ENCODE results near the gene MANBA.
"Not testable (repeated sequence)": the region's sequence is repeated elsewhere in the genome, so short reads cannot be mapped to it uniquely, and the experiment has no call there.

The MANBA gene

DNA sequence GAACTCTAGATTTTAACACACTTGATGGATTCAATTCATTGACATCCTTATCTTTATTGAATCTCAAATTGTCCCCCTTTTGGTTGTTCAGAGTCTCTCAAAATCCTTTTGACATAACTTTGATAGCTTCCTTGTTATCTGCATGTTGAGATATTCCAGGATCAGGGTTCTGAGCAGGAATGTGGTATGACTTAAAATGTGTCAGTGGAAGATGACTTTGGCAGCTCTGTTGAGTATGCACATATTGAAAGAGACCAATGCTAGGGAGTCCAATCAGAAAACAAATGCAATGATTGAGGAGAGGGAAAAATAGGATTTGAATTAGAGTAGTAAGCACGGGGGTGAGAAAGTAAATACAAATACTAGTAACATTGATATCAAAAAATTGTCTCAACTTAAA is 93.8 kb downstream of the MANBA start:
- no peak for DNase-seq

DNA sequence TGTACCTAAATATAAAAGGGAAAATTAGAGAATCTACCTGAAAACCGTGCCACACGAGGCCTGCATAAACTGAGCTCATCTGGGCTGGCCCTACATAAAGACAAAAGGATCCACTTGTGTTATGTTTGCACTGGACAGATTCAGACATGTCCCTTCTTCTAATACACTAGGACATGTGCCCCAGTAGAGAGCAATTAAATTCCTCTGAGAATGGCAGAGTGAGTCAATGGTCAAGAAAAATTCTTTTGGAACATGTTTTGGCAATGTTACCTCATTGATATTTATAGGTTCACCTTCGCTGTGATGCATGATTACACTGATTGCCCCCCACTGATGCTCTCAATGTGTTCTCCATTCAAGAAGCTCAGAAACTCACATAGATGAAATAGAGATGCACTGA is 95.2 kb downstream of the MANBA start:
- DNase-seq = no peak

DNA sequence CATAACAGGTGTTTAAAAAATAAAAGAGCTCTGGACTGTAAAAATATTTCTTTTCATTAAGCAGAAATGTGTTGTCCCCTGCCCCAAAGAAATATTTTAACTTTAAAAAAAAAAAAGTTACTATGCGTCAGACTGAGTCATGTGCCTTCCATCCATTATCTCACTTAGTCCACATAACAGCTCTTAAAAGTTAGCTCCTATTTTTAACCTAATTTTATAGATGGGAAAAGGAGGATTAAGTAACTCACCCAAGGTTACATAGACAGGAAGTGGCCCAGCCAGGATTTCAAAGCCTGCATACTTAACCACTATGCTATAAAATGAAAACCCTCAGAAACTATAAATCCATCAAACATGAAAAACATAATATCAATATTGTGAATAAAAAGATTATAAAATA is 97.7 kb downstream of the MANBA start:
- DNase-seq = no peak

DNA sequence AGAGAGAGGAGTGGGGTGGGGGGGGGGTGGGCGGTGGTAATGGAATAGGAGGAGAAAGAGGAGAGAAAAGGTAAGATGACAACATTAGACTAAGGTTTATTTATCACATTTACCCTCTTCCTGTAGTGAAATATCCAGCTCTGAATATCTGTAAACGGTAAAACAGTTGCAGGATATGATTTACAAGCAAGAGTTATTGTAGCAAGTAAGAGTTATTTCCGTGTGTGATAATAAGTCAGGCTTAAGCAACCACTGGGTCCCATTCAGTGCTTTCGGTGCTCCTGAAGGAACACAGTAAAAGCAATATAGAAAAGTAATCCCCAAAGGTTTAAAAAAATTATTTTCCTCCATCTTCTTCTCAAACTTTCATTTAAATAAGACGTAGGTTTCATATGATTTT is 103.6 kb downstream of the MANBA start:
- no peak for DNase-seq

DNA sequence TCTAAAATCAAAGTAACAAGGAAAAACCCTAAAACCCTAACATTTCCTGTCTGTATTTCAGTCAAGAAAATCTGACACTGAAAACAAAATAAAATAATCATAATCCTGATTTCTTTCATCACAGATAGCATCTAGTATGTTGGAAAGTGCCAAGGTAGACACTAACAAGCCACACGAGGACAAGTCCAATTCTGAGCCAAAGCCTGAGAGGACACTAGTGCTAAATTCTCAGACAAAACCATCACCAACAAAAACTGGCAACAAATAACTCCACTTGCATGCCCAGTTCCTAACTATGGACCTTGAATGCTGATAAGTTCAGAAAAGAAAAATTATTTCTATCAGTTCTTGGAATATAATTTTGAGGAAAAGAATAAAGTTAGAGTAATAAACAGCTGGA is 113.7 kb downstream of the MANBA start:
- DNase-seq = no peak

DNA sequence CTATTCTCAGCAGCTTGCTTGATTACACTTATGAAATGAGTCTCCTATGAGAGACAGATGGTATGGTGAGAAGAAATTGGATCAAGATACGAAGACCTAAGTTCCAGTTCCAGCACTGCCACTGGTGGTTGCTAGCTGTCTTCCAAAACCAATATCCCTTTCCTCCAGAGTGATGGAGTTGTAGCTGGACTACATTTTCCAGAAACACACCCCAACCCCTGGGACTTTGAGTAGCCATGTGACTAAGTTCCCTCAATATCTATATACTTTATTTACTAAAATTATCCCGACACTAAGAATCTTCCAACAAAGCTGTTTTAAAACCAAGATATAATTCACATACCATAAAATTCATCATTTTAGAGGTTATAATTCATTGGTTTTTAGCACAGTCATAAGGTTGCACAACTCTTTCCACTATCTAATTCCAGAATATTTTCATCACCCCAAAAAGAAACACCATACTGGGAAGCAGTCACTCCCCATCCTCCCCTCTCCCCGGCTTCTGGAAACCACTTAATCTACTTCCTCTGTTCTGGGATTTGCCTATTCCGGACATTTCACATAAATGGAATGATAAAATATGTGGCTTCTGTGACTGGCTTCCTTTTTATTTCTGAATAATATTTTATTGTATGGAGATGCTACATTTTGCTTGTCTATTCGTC is 118.0 kb downstream of the MANBA start:
- DNase-seq = no peak

DNA sequence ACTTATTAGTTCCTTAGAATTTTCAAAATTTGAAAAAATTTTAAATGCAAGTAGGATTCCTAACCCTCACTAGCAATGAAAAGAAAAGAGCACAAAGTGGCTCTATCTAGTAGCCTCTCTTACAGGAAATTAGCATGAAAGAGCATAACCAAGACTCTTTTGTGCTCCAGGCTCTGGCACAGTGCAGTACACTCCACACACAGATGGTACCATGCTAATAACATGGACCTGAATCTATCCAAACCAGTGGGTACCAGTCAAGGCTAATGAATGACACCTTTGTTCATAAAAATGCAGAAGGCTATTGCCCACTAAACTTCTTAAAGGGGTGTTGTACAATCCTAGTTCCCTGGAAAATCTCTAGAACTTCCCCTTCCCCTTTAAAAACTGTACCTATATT is 119.0 kb downstream of the MANBA start:
- no peak for DNase-seq

DNA sequence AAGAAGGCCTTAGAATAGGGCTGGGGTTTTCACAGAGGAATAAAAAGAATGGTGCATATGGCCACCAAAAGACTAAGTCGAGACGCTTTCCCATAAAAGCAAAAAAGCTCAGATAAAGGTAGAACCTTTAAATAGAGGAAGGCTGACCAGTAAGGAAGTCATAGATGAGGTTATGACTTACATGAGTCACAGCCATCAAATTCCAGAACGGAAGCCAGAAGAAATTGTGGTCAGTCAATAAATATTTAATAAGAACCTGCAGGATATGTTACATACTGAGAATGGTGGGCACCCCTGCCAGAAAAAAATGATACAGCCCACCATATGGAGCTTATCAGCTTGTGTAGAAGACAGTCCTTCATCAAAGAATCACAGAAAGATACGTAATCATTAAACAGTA is 120.1 kb downstream of the MANBA start:
- no peak for DNase-seq

DNA sequence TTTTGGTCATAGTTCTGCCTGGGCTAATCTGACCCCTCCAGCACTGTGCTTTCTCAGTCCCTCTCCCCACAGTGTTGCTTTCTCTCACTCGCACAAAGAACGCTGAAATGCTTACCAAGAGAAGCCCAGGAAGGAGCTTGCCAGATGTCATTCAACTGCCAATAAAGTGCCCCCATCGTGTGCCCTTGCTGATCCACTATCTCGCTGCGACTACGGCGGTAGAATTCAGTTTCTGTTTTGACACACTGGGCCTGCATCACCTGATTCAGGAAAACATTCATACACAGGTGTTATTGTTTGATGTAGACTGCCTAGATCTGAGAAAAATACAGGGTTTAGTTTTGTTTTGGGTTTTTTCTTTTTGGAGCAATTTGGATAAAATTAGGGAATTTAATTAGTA is 121.2 kb downstream of the MANBA start:
- peak; percentile 32 for DNase-seq

DNA sequence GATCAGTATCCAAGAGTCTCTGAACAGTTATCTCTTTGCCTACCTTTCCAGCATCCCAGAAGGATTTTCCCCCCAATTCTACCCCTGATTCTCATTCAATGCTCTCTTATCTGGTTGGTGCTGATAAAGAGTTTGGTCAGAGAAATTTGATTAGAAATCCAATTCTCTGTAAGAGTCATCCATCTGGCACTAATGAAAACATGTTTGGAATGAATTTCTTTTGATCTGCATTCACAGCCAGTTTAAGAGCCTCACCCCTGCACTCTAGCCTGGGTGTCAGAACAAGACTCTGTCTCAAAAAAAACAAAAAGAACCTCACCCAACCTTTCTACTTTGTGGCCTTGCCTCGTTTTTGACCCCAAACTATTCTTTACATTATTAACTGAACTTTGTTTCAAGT is 122.1 kb downstream of the MANBA start:
- no peak for DNase-seq

DNA sequence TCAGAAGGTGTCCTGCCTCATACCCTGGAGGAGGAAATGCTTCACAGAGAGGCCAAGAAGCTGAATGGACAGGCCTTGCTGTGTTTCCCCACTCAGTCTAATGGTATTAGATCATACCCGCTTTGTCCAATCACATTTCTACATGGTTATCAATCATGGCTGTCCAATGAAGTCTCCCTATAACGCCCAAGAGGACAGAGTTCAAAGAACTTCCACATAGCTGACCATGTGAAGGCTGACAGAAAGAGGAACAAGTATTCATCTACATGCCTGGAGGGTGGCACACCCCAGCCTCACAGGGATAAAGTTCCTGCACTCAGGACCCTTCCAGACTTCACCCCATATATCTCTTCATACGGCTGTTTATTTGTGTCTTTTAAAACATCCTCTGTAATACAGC is 123.4 kb downstream of the MANBA start:
- DNase-seq = no peak

DNA sequence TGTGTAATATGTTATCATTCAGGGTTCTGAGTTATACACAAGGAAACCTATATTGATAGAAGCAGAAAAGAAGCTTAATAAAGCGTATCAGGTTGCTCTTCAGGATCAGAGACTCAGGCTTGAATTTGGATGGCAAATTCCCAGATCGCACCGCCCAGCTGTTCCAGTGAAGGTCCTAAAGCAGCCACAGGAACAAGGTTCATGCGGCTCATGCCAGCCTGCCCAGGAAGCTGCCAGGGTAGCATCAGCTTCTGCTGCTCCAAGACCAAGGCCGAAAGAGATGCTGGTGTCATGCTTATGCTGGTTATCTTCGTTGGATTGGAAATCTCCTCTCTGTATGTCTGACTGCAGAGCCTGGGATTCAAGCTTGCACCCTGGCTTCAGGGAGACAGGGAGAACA is 127.7 kb downstream of the MANBA start:
- no peak for DNase-seq

DNA sequence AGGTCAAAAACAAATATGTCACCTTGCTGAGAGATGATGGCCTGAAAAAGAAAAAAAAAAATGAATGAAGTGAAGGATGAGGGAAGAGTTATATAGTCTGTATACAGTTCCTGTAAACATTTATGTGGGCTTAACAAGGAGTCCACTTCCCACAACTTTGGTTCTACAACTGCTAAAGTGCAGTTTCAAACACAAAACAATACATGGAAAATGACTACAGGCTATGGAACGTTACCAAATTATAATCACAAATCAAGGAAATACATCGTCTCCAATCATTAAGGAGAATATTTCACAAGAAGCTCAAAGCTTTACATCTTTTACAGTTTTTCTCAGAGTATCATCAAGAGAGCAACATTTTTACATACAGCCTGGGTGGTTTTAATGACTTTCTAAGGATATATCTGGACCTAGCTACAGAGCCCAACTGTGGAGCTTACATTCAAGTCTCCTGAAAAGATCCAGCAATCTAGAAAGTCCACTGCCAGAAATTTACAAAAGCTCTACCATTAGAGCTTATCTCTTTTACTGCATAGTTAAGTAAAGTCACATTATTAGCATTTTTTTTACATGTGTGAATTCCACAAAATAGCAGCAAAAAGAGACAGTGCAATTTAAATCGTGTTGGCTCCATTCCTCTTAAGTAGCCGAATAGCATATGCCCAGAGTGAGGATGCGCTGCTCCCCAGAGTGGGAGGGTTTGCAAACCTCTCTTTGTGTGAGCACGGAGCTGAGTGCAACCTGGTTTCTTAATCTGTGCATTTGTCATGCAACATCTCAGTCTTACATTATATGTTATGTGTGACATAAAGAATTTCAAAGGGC is 128.3 kb downstream of the MANBA start:
- DNase-seq = no peak

DNA sequence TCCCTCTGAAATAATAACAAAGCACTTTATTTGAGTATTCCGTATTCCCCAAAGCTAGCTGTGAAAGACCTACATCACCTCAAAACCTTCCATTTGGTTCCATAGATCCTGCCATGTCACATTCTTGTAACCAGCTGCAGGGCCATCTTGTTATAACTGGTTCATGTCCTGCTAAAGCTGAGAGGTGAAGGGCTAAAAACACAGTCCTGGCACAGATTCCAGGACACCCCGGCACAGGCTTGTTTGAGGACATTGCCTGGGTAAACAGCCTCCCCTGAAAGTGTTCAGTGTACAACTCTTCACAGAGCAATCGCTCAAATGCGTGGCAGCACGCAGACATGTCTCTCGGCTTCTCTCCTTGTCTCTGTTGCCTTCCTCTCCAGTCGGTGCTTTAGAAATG is 129.2 kb downstream of the MANBA start:
- no peak for DNase-seq

DNA sequence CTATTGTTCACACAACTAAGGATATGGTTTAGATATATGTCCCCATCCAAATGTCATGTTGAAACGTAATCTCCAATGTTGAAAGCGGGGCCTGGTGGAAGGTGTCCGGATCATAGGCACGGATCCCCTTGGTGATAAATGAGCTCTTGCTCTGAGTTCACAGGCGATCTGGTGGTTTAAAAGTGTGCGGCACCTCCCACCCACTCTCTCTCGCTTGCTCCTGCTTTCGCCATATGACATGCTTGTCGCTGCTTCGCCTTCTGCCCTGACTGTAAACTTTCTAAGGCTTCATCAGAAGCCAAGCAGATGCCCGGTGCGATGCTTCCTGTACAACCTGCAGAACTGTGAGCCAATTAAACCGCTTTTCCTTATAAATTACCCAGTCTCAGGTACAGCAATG is 131.1 kb downstream of the MANBA start:
- DNase-seq = no peak

DNA sequence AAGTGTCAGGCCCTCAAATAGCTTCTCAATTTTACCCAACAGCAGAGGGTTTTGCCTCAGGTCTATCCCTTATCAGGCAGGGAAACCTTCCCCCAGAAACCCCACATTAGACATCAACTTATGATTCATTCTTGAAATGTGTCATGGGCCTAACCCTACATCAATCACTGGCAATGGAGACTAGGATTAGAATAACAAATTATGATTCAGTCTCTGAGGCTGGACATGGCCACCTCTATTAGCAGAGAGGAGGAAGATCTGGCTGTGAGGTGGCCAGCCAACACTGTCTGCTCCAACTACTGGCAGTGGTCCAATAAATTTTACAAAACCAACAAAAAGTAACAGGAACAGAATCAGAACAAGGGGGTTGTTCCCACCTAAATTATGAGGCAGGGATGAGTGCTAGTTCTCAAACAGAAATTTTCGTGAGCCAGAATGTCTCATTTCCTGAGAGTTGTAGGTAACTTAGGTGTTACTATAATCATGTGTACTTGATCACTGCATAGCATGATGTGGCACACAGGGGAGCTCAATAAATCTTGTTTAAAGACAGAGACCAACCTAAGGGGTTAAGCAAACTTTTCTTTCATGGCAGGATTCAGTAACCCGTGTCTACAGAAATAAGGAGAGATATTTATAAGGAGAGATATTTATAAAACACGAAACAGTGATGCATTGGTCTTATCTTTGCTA is 132.8 kb downstream of the MANBA start:
- DNase-seq = no peak

DNA sequence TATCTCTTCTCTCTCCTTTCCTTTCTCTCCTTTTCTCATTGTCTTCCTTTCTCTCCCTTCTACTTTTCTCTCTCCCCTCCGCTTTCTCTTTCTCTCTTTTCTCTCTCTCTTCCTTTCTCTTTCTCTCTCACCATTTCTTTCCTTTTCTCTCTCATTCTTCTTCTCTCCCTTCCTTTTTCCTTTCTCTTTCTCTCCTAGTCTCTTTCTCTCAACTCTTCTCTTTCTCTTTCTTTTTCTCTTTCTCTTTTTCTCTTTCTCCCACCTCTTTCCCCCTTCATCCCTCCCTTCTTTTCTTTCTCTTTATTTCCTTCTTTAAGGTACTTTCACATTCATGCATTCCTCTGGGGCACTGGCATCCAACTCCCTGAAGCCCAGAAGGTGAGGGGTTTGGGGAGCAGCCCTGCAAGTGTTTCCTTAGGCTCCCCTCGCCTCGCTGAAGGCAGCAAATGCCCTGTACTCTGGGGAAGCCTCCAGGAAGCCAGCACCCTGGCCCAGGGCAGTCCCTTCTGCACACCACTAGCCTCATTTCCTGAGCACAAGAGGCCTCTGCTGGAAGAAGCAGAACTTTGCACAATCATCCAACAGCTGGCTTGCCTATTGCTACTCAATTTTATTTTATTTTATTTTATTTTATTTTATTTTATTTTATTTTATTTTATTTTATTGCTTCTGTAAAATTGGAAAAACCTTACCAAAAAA is 135.4 kb downstream of the MANBA start:
- DNase-seq = peak; percentile 85

DNA sequence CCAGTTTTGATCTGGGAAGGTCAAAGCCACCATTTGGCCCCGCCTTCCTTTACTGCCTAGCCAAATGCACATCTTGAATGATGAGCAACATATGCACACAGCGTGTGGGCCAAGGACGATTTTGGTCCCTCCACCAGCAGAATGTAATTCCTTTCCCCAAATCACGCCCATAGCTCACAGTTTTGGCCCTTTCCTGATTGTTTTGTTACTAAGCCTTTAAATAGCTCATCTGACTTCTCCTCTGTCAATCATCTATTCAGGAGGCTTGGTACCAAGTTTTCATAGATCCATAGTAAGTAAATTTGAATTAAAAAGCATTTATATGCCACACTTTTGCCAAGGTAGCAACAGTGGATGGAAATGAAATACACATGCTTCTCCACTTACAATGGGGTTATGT is 136.3 kb downstream of the MANBA start:
- DNase-seq = no peak

DNA sequence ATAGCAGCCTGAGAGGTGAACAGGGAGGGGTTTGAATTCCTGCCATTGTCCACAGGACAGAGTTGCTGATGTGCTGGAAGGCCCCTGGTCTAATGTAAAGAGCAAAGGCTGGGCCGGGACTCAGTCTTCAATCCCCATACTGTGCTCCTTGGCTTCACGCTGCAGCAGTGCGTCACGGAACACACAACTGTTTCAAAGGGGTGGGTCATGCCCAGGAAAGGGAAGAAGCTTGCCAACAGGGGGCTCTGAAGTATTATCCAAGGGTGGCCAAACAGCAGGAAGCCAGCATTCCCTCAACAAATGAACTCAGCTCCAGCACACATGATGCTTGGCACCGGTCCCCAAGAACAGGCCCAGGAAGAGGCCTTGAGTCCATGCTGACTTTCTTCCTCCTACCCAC is 137.1 kb downstream of the MANBA start:
- no peak for DNase-seq

DNA sequence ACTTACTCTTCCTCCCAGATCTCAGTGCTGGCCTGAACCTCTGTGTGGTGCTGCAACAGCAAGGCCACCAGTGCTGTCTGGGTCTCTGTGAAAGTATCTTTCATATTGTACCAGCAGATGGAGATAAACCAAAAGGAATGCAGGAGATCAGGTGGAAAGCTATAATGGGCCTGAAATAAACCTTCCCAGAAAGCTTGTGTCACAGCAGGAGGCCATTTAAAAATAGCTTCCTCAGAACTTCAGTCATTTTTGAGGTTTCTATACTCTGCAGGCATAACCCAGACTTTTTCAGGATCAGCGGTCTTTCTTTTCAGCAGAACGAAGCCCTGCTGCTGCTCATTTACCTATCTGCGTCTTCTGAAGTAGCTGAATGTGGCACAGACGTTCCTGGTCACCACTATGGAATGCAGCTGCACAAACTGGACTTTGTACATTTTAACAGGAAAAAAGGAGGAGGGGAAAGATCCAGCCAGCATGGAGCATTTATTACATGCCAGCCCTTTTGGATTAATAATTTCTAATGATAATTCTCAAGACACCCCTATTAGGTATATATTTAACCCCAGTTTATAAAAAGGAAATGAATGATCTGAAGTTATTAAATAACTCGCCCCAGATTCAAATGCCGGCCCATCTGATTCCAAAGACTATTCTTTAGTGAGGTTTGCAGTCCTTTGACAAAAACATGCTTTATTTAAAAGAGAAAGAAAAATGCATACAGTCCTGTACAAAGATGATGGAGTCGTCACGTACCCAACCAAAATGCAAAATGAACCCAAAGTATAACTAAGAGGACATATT is 139.9 kb downstream of the MANBA start:
- peak; percentile 54 for DNase-seq

DNA sequence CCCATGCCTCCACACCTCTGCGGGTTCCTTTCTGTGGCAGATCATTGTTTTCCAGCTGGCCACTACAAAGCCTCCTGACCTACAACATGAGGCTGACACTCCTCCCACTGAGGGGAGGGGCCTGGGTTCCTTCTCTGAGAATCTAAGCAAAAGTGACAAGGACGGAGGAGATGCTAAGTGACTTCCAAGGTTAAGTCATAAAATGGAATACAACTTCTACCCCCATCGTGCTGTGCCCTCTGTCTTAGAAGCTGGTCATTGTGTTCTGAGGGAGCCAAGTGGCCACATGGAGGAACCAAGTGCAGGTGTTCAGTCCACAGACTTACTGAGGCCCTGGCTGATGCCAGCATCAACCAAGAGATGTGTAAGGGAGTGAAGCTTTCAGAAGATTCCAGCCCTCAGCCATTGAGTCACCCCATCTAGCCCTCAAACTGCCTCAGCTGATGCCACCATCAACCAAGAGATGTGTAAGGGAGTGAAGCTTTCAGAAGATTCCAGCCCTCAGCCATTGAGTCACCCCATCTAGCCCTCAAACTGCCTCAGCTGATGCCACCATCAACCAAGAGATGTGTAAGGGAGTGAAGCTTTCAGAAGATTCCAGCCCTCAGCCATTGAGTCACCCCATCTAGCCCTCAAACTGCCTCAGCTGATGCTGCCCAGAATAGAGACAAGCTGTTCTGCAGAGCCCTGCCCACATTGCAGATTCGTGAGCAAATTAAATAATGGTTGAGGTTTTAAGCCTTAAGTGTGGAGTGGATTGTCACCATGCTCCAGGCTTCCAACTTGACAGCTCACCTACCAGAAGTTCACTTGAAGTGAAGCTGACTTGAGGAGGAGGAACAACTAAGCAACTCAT is 140.8 kb downstream of the MANBA start:
- DNase-seq = not testable (repeated sequence)

DNA sequence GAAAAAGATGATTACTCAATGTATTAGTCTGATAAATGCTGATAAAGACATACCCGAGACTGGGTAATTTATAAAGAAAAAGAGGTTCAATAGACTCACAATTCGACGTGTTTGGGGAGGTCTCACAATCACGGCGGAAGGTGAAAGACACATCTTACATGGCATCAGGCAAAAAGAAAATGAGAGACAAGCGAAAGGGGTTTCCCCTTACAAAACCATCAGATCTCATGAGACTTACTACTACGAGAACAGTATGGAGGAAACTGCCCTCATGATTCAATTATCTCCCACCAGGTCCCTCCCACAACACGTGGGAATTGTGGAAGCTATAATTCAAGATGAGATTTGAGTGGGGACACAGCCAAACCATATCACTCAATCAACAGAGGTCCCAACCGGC is 141.7 kb downstream of the MANBA start:
- not testable (repeated sequence) for DNase-seq
